HepG2 (cell line): ENCODE data around the gene PELO. TPM values are rescaled to one million over a fixed set of nuclear protein-coding genes. Genes with fewer than 3 reads are reported as not detected.

Source experiments
- FOXA3 ChIP-seq: IDR thresholded peaks from 2 replicates; pipeline ENCODE4 v1.6.1; 2016; ENCODE audit warnings: missing genetic modification reagents, missing compliant biosample characterization
- HNRNPK ChIP-seq: fragments of 200-400 bp; formaldehyde crosslinking; IDR thresholded peaks from 2 replicates; pipeline ENCODE4 v1.6.1; 2018; ENCODE audit warnings: low read length, low read depth, moderate library complexity, mild to moderate bottlenecking; ENCODE audit not compliant: poor library complexity, severe bottlenecking
- HOXA3 ChIP-seq: sonication (generic); formaldehyde crosslinking; IDR thresholded peaks from 2 replicates; pipeline ENCODE4 v1.5.0; 2020; ENCODE audit warnings: missing genetic modification reagents
- KLF6 ChIP-seq: IDR thresholded peaks from 2 replicates; pipeline ENCODE4 v1.8.0; 2016; ENCODE audit warnings: missing biosample characterization, missing genetic modification reagents
- SMAD1 ChIP-seq: sonication (generic); formaldehyde crosslinking; IDR thresholded peaks from 2 replicates; pipeline ENCODE4 v1.4.0; 2020; ENCODE audit warnings: missing genetic modification reagents, low read depth, mild to moderate bottlenecking, borderline replicate concordance
- SMAD3 ChIP-seq: sonication (generic); formaldehyde crosslinking; IDR thresholded peaks from 2 replicates; pipeline ENCODE4 v1.4.0; 2020; ENCODE audit warnings: missing genetic modification reagents
- ZFP90 ChIP-seq: sonication (generic); formaldehyde crosslinking; IDR thresholded peaks from 2 replicates; pipeline ENCODE4 v1.8.0; 2022; ENCODE audit warnings: missing genetic modification reagents, mild to moderate bottlenecking, inconsistent platforms, borderline replicate concordance
- ZNF264 ChIP-seq: sonication (generic); formaldehyde crosslinking; IDR thresholded peaks from 2 replicates; pipeline ENCODE4 v1.4.0; 2020; ENCODE audit warnings: missing genetic modification reagents
- ZNF343 ChIP-seq: sonication (generic); formaldehyde crosslinking; IDR thresholded peaks from 2 replicates; pipeline ENCODE4 v1.4.0; 2020; ENCODE audit warnings: mild to moderate bottlenecking, missing genetic modification reagents
- polyA plus RNA-seq, 8 experiments: library from polyadenylated mRNA; depleted of rRNA in 3 of 8; stranded (reverse) in 7 of 8; unstranded in 1 of 8; fragments of >200 nt; fragmentation: Illumina TruSeq in 4 of 8; extraction: Trizol in 4 of 8; gene quantifications; 2 replicates each; pipeline versions ENCODE4 v1.2.1 to v1.2.3, GENCODE V29; 2011 to 2016; ENCODE audit warnings: low read depth in 4 of 8, missing spikeins in 1 of 8, mixed read lengths in 1 of 8; ENCODE audit not compliant: insufficient read depth in 1 of 8
- total RNA-seq, 5 experiments: library from RNA; depleted of rRNA; stranded (reverse); fragments of >200 nt; fragmentation: Illumina TruSeq; extraction: Trizol; gene quantifications; 2 replicates each; pipeline ENCODE4 v1.2.3, GENCODE V29; 2016; ENCODE audit warnings: low read depth in 1 of 5
- TF ChIP-seq, protein P1 (sequence below): sonication (generic); formaldehyde crosslinking; IDR thresholded peaks from 2 replicates; pipeline ENCODE4 v1.4.0; 2020; ENCODE audit warnings: missing genetic modification reagents, borderline replicate concordance
- TF ChIP-seq, protein P2 (sequence below): sonication (generic); formaldehyde crosslinking; IDR thresholded peaks from 2 replicates; pipeline ENCODE4 v1.5.0; 2020; ENCODE audit warnings: mild to moderate bottlenecking, missing genetic modification reagents, borderline replicate concordance
- TF ChIP-seq, protein P3 (sequence below): sonication (generic); formaldehyde crosslinking; IDR thresholded peaks from 2 replicates; pipeline ENCODE4 v1.4.0; 2020; ENCODE audit warnings: missing genetic modification reagents, mild to moderate bottlenecking, borderline replicate concordance
- TF ChIP-seq, protein P4 (sequence below): sonication (generic); formaldehyde crosslinking; conservative IDR thresholded peaks from 2 replicates; pipeline ENCODE4 v1.4.0; 2020; ENCODE audit warnings: mild to moderate bottlenecking, missing genetic modification reagents, moderate library complexity
- TF ChIP-seq, protein P5 (sequence below): sonication (generic); formaldehyde crosslinking; conservative IDR thresholded peaks from 2 replicates; pipeline ENCODE4 v1.8.0; 2022; ENCODE audit warnings: mild to moderate bottlenecking, moderate library complexity, missing genetic modification reagents

The PELO gene
- total and polyA plus RNA-seq, 2 of the 13 experiments (the other 11 are each of a cell fraction or from before 2014, with no cell fraction given), result 19.0 to 23.9 TPM

DNA sequence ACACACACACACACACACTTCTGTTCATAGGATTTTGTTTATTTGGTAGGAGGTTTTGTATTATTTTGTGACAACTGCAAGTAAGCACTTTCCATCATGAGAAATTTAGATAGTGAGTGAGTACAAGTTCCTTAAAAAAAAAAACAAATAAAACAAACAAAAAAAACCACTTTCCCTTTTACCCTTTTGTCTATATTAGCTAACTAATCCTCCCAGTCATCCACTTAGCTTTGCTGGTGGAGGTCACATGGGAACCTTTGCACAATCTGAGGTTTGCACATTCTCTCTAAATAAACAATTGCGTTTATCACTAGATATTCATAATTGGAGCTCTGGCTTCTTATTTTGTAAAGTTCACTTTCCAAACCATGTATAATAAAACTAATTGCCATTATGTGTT is 6.8 kb downstream of the PELO start (continued):
- TF ChIP-seq, protein P1, sequence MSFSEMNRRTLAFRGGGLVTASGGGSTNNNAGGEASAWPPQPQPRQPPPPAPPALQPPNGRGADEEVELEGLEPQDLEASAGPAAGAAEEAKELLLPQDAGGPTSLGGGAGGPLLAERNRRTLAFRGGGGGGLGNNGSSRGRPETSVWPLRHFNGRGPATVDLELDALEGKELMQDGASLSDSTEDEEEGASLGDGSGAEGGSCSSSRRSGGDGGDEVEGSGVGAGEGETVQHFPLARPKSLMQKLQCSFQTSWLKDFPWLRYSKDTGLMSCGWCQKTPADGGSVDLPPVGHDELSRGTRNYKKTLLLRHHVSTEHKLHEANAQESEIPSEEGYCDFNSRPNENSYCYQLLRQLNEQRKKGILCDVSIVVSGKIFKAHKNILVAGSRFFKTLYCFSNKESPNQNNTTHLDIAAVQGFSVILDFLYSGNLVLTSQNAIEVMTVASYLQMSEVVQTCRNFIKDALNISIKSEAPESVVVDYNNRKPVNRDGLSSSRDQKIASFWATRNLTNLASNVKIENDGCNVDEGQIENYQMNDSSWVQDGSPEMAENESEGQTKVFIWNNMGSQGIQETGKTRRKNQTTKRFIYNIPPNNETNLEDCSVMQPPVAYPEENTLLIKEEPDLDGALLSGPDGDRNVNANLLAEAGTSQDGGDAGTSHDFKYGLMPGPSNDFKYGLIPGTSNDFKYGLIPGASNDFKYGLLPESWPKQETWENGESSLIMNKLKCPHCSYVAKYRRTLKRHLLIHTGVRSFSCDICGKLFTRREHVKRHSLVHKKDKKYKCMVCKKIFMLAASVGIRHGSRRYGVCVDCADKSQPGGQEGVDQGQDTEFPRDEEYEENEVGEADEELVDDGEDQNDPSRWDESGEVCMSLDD, result no peak
- TF ChIP-seq SMAD1 (CRISPR knock-in tag) (no peak), SMAD3 (CRISPR knock-in tag) (no peak), ZNF343 (no peak), ZNF264 (CRISPR knock-in tag) (no peak), HOXA3 (CRISPR knock-in tag) (no peak), FOXA3 (CRISPR knock-in tag) (peak; percentile 72), HNRNPK (no peak), ZFP90 (no peak), KLF6 (CRISPR knock-in tag) (no peak)
- TF ChIP-seq, protein P2, sequence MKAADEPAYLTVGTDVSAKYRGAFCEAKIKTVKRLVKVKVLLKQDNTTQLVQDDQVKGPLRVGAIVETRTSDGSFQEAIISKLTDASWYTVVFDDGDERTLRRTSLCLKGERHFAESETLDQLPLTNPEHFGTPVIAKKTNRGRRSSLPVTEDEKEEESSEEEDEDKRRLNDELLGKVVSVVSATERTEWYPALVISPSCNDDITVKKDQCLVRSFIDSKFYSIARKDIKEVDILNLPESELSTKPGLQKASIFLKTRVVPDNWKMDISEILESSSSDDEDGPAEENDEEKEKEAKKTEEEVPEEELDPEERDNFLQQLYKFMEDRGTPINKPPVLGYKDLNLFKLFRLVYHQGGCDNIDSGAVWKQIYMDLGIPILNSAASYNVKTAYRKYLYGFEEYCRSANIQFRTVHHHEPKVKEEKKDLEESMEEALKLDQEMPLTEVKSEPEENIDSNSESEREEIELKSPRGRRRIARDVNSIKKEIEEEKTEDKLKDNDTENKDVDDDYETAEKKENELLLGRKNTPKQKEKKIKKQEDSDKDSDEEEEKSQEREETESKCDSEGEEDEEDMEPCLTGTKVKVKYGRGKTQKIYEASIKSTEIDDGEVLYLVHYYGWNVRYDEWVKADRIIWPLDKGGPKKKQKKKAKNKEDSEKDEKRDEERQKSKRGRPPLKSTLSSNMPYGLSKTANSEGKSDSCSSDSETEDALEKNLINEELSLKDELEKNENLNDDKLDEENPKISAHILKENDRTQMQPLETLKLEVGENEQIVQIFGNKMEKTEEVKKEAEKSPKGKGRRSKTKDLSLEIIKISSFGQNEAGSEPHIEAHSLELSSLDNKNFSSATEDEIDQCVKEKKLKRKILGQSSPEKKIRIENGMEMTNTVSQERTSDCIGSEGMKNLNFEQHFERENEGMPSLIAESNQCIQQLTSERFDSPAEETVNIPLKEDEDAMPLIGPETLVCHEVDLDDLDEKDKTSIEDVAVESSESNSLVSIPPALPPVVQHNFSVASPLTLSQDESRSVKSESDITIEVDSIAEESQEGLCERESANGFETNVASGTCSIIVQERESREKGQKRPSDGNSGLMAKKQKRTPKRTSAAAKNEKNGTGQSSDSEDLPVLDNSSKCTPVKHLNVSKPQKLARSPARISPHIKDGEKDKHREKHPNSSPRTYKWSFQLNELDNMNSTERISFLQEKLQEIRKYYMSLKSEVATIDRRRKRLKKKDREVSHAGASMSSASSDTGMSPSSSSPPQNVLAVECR, result no peak
- TF ChIP-seq, protein P3, sequence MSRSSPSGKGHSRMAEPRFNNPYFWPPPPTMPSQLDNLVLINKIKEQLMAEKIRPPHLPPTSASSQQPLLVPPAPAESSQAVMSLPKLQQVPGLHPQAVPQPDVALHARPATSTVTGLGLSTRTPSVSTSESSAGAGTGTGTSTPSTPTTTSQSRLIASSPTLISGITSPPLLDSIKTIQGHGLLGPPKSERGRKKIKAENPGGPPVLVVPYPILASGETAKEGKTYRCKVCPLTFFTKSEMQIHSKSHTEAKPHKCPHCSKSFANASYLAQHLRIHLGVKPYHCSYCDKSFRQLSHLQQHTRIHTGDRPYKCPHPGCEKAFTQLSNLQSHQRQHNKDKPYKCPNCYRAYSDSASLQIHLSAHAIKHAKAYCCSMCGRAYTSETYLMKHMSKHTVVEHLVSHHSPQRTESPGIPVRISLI, result peak; percentile 85; the same call in 1 of the 2 replicates
- TF ChIP-seq, protein P4, sequence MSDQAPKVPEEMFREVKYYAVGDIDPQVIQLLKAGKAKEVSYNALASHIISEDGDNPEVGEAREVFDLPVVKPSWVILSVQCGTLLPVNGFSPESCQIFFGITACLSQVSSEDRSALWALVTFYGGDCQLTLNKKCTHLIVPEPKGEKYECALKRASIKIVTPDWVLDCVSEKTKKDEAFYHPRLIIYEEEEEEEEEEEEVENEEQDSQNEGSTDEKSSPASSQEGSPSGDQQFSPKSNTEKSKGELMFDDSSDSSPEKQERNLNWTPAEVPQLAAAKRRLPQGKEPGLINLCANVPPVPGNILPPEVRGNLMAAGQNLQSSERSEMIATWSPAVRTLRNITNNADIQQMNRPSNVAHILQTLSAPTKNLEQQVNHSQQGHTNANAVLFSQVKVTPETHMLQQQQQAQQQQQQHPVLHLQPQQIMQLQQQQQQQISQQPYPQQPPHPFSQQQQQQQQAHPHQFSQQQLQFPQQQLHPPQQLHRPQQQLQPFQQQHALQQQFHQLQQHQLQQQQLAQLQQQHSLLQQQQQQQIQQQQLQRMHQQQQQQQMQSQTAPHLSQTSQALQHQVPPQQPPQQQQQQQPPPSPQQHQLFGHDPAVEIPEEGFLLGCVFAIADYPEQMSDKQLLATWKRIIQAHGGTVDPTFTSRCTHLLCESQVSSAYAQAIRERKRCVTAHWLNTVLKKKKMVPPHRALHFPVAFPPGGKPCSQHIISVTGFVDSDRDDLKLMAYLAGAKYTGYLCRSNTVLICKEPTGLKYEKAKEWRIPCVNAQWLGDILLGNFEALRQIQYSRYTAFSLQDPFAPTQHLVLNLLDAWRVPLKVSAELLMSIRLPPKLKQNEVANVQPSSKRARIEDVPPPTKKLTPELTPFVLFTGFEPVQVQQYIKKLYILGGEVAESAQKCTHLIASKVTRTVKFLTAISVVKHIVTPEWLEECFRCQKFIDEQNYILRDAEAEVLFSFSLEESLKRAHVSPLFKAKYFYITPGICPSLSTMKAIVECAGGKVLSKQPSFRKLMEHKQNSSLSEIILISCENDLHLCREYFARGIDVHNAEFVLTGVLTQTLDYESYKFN (CRISPR knock-in tag), result peak; percentile 74; the same call in 1 of the 2 replicates
- TF ChIP-seq, protein P5, sequence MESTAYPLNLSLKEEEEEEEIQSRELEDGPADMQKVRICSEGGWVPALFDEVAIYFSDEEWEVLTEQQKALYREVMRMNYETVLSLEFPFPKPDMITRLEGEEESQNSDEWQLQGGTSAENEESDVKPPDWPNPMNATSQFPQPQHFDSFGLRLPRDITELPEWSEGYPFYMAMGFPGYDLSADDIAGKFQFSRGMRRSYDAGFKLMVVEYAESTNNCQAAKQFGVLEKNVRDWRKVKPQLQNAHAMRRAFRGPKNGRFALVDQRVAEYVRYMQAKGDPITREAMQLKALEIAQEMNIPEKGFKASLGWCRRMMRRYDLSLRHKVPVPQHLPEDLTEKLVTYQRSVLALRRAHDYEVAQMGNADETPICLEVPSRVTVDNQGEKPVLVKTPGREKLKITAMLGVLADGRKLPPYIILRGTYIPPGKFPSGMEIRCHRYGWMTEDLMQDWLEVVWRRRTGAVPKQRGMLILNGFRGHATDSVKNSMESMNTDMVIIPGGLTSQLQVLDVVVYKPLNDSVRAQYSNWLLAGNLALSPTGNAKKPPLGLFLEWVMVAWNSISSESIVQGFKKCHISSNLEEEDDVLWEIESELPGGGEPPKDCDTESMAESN (CRISPR knock-in tag), result no peak
